WTC11 (cell line): ENCODE data around the gene PRDX6. TPM values are rescaled to one million over a fixed set of nuclear protein-coding genes. Genes with fewer than 3 reads are reported as not detected.

Experiments used
- ATAC-seq: fragments of 200-7000 bp; cut with Tn5 transposase; 2 replicates; pipeline ENCODE4 v1.10.0; 2021; ENCODE audit warnings: mild to moderate bottlenecking, moderate library complexity
- CTCF ChIA-PET: fragments of 300-600 bp; sonication (Branson Sonifier 250); formaldehyde crosslinking; loops from one replicate; lab custom pipeline; 2021; ENCODE audit warnings: antibody characterized with exemption; lab: Charles Lee
- POLR2A ChIA-PET: fragments of 350-600 bp; sonication (Branson Sonifier 250); formaldehyde crosslinking; loops from one replicate; lab custom pipeline; 2021; ENCODE audit warnings: antibody characterized with exemption; lab: Charles Lee
- DNase-seq: peaks from one replicate; pipeline ENCODE4 v3.0.0; 2021; ENCODE audit warnings: low spot score
- H3K27ac Mint-ChIP-seq: 2 replicates; pipeline ENCODE4 v1.8.0; 2021; ENCODE audit warnings: mixed read lengths
- H3K27me3 Mint-ChIP-seq: 2 replicates; pipeline ENCODE4 v1.8.0; 2021; ENCODE audit warnings: low read depth, mild to moderate bottlenecking, moderate library complexity, mixed read lengths
- H3K36me3 Mint-ChIP-seq: 2 replicates; pipeline ENCODE4 v1.8.0; 2021; ENCODE audit warnings: mixed read lengths
- H3K4me1 Mint-ChIP-seq: 2 replicates; pipeline ENCODE4 v1.8.0; 2022; ENCODE audit warnings: mixed read lengths
- H3K4me3 Mint-ChIP-seq: 2 replicates; pipeline ENCODE4 v1.8.0; 2021; ENCODE audit warnings: mild to moderate bottlenecking, moderate library complexity, mixed read lengths
- H3K9me3 Mint-ChIP-seq: 2 replicates; pipeline ENCODE4 v1.8.0; 2021; ENCODE audit warnings: mixed read lengths
- ATF2 ChIP-seq: sonication (generic); formaldehyde crosslinking; IDR thresholded peaks from 2 replicates; pipeline ENCODE4 v1.8.1; 2022; ENCODE audit warnings: low read depth, missing genetic modification reagents, borderline replicate concordance
- ATF6 ChIP-seq: sonication (generic); formaldehyde crosslinking; IDR thresholded peaks from 2 replicates; pipeline ENCODE4 v1.8.1; 2023; ENCODE audit warnings: mild to moderate bottlenecking, missing genetic modification reagents
- CBFB ChIP-seq: sonication (generic); formaldehyde crosslinking; IDR thresholded peaks from 2 replicates; pipeline ENCODE4 v1.8.1; 2022; ENCODE audit warnings: mild to moderate bottlenecking, low read depth, missing genetic modification reagents
- FOXK1 ChIP-seq: sonication (generic); formaldehyde crosslinking; IDR thresholded peaks from 2 replicates; pipeline ENCODE4 v1.8.0; 2022; ENCODE audit warnings: mild to moderate bottlenecking, moderate library complexity, missing genetic modification reagents
- FOXP4 ChIP-seq: sonication (generic); formaldehyde crosslinking; IDR thresholded peaks from 2 replicates; pipeline ENCODE4 v1.8.0; 2022; ENCODE audit warnings: mild to moderate bottlenecking, missing genetic modification reagents
- JUN ChIP-seq: sonication (generic); formaldehyde crosslinking; IDR thresholded peaks from 2 replicates; pipeline ENCODE4 v1.8.0; 2023; ENCODE audit warnings: mild to moderate bottlenecking, missing genetic modification reagents
- MYBL2 ChIP-seq: sonication (generic); formaldehyde crosslinking; IDR thresholded peaks from 2 replicates; pipeline ENCODE4 v1.8.1; 2023; ENCODE audit warnings: mild to moderate bottlenecking, moderate library complexity, missing genetic modification reagents
- PRDM15 ChIP-seq: sonication (generic); formaldehyde crosslinking; IDR thresholded peaks from 2 replicates; pipeline ENCODE4 v1.8.0; 2022; ENCODE audit warnings: missing genetic modification reagents
- RELA ChIP-seq: sonication (generic); formaldehyde crosslinking; IDR thresholded peaks from 2 replicates; pipeline ENCODE4 v1.8.1; 2022; ENCODE audit warnings: missing genetic modification reagents, mild to moderate bottlenecking, borderline replicate concordance
- SMAD3 ChIP-seq: sonication (generic); formaldehyde crosslinking; IDR thresholded peaks from 2 replicates; pipeline ENCODE4 v1.8.0; 2022; ENCODE audit warnings: missing genetic modification reagents, mild to moderate bottlenecking, borderline replicate concordance
- total RNA-seq: library from RNA; stranded (reverse); gene quantifications from 3 replicates; pipeline ENCODE4 v1.2.3, GENCODE V29; 2021
- TF ChIP-seq, protein P1 (sequence below): sonication (generic); formaldehyde crosslinking; IDR thresholded peaks from 2 replicates; pipeline ENCODE4 v1.8.1; 2022; ENCODE audit warnings: low read depth, mild to moderate bottlenecking, moderate library complexity, missing genetic modification reagents, borderline replicate concordance
- TF ChIP-seq, protein P2 (sequence below): sonication (generic); formaldehyde crosslinking; IDR thresholded peaks from 2 replicates; pipeline ENCODE4 v1.8.1; 2023; ENCODE audit warnings: mild to moderate bottlenecking, moderate library complexity, missing genetic modification reagents
- TF ChIP-seq, protein P3 (sequence below): sonication (generic); formaldehyde crosslinking; IDR thresholded peaks from 2 replicates; pipeline ENCODE4 v1.8.0; 2022; ENCODE audit warnings: mild to moderate bottlenecking, missing genetic modification reagents
- TF ChIP-seq, protein P4 (sequence below): fragments of 250-450 bp; sonication (Bioruptor Pico); IDR thresholded peaks from 2 replicates; pipeline ENCODE4 v1.8.0; 2021; ENCODE audit warnings: mild to moderate bottlenecking
- TF ChIP-seq, protein P5 (sequence below): sonication (generic); formaldehyde crosslinking; IDR thresholded peaks from 2 replicates; pipeline ENCODE4 v1.8.0; 2023; ENCODE audit warnings: missing genetic modification reagents
- TF ChIP-seq, protein P6 (sequence below): fragments of 200-600 bp; IDR thresholded peaks from 2 replicates; pipeline ENCODE4 v1.8.0; 2022; ENCODE audit warnings: antibody characterized with exemption

PRDX6 gene
- total RNA-seq, 1 experiment from 2014 or later: 538 TPM

GRCh38 chr1:173507205-173507846, 30.2 kb downstream of the PRDX6 start (continued):
- TF ChIP-seq ATF6 (CRISPR knock-in tag) (no peak), ATF2 (no peak), RELA (no peak), FOXP4 (CRISPR knock-in tag) (no peak), SMAD3 (CRISPR knock-in tag) (no peak), FOXK1 (CRISPR knock-in tag) (no peak), JUN (CRISPR knock-in tag) (no peak), MYBL2 (CRISPR knock-in tag) (no peak)
- TF ChIP-seq, protein P1, sequence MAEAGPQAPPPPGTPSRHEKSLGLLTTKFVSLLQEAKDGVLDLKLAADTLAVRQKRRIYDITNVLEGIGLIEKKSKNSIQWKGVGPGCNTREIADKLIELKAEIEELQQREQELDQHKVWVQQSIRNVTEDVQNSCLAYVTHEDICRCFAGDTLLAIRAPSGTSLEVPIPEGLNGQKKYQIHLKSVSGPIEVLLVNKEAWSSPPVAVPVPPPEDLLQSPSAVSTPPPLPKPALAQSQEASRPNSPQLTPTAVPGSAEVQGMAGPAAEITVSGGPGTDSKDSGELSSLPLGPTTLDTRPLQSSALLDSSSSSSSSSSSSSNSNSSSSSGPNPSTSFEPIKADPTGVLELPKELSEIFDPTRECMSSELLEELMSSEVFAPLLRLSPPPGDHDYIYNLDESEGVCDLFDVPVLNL: no peak
- TF ChIP-seq, protein P2, sequence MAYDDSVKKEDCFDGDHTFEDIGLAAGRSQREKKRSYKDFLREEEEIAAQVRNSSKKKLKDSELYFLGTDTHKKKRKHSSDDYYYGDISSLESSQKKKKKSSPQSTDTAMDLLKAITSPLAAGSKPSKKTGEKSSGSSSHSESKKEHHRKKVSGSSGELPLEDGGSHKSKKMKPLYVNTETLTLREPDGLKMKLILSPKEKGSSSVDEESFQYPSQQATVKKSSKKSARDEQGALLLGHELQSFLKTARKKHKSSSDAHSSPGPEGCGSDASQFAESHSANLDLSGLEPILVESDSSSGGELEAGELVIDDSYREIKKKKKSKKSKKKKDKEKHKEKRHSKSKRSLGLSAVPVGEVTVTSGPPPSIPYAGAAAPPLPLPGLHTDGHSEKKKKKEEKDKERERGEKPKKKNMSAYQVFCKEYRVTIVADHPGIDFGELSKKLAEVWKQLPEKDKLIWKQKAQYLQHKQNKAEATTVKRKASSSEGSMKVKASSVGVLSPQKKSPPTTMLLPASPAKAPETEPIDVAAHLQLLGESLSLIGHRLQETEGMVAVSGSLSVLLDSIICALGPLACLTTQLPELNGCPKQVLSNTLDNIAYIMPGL (CRISPR knock-in tag): no peak
- TF ChIP-seq, protein P3, sequence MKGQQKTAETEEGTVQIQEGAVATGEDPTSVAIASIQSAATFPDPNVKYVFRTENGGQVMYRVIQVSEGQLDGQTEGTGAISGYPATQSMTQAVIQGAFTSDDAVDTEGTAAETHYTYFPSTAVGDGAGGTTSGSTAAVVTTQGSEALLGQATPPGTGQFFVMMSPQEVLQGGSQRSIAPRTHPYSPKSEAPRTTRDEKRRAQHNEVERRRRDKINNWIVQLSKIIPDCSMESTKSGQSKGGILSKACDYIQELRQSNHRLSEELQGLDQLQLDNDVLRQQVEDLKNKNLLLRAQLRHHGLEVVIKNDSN (CRISPR knock-in tag): no peak

DNA sequence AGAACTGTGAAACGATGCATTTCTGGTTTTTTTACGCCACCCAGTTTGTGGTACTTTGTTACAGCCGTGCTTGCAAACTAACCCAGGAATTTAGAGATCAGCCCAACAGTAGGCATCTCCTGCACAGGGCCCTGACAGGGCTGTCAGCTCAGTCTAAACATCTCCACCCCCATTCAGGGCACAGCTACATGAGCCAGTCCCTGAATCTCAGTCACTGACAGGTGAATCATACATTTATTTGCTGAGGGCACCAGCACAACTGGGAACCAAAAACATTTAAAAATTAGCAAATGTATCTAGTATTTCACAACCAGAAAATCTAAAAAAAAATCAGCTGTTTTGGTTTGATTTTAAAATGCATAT, 30.7 kb downstream of the PRDX6 start:
- ATAC-seq: peak; percentile 56
- H3K27me3 Mint-ChIP-seq: no peaks in the 10 kb centered on the region; the same call in 1 of the 2 replicates
- no peaks in the 10 kb centered on the region for H3K36me3 Mint-ChIP-seq
- ChIA-PET POLR2A (interaction anchor here (1.1 kb wide), 1 partner anchor 31 kb away, joined by 4 read pairs; the partner anchor contains the start of gene PRDX6), CTCF (interaction anchor here (4.5 kb wide), 1 partner anchor 78 kb away, joined by 40 read pairs; no protein-coding TSS in a partner anchor)
- H3K27ac Mint-ChIP-seq: peak overlapping the region; percentile 63; the same call in 1 of the 2 replicates
- peaks cover 34% of the 10 kb centered on the region for H3K4me1 Mint-ChIP-seq
- H3K9me3 Mint-ChIP-seq: peaks cover 6% of the 10 kb centered on the region
- DNase-seq: no peak
- H3K4me3 Mint-ChIP-seq: no peak overlapping the region
- TF ChIP-seq, protein P4, sequence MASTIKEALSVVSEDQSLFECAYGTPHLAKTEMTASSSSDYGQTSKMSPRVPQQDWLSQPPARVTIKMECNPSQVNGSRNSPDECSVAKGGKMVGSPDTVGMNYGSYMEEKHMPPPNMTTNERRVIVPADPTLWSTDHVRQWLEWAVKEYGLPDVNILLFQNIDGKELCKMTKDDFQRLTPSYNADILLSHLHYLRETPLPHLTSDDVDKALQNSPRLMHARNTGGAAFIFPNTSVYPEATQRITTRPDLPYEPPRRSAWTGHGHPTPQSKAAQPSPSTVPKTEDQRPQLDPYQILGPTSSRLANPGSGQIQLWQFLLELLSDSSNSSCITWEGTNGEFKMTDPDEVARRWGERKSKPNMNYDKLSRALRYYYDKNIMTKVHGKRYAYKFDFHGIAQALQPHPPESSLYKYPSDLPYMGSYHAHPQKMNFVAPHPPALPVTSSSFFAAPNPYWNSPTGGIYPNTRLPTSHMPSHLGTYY (CRISPR knock-in tag): no peak
- TF ChIP-seq, protein P5, sequence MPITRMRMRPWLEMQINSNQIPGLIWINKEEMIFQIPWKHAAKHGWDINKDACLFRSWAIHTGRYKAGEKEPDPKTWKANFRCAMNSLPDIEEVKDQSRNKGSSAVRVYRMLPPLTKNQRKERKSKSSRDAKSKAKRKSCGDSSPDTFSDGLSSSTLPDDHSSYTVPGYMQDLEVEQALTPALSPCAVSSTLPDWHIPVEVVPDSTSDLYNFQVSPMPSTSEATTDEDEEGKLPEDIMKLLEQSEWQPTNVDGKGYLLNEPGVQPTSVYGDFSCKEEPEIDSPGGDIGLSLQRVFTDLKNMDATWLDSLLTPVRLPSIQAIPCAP (CRISPR knock-in tag): no peak
- no peak for TF ChIP-seq CBFB (CRISPR knock-in tag)
- no peak for TF ChIP-seq PRDM15 (CRISPR knock-in tag)
- TF ChIP-seq, protein P6, sequence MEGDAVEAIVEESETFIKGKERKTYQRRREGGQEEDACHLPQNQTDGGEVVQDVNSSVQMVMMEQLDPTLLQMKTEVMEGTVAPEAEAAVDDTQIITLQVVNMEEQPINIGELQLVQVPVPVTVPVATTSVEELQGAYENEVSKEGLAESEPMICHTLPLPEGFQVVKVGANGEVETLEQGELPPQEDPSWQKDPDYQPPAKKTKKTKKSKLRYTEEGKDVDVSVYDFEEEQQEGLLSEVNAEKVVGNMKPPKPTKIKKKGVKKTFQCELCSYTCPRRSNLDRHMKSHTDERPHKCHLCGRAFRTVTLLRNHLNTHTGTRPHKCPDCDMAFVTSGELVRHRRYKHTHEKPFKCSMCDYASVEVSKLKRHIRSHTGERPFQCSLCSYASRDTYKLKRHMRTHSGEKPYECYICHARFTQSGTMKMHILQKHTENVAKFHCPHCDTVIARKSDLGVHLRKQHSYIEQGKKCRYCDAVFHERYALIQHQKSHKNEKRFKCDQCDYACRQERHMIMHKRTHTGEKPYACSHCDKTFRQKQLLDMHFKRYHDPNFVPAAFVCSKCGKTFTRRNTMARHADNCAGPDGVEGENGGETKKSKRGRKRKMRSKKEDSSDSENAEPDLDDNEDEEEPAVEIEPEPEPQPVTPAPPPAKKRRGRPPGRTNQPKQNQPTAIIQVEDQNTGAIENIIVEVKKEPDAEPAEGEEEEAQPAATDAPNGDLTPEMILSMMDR: no peak
